ENCODE results near the gene IGFBP4. TPM values are rescaled to one million over a fixed set of nuclear protein-coding genes. Genes with fewer than 3 reads are reported as not detected.

IGFBP4 gene
- total RNA-seq, 2 donors from 2014 or later = 88.7 to 315 TPM

- Histone ChIP-seq H3K27me3 (no peaks in the 10 kb centered on the region), H3K9me3 (no peaks in the 10 kb centered on the region), H3K4me1 (peaks cover 14% of the 10 kb centered on the region), H3K36me3 (replicated peaks in 1 of 2; ENCODE audit: insufficient read depth in 1 of 2, low read depth in 2 of 2) (no peaks in the 10 kb centered on the region), H3K4me3 (no peak overlapping the region), H3K27ac (no peak overlapping the region)
- 87 to 100% methylated on average over 1 to 6 of the region's 6 CpGs for WGBS, 2 donors
- DNase-seq = no peak
- intact Hi-C loops (cut with DNase I) = no loop called here
- no peak for ATAC-seq
- TF ChIP-seq, protein P1, sequence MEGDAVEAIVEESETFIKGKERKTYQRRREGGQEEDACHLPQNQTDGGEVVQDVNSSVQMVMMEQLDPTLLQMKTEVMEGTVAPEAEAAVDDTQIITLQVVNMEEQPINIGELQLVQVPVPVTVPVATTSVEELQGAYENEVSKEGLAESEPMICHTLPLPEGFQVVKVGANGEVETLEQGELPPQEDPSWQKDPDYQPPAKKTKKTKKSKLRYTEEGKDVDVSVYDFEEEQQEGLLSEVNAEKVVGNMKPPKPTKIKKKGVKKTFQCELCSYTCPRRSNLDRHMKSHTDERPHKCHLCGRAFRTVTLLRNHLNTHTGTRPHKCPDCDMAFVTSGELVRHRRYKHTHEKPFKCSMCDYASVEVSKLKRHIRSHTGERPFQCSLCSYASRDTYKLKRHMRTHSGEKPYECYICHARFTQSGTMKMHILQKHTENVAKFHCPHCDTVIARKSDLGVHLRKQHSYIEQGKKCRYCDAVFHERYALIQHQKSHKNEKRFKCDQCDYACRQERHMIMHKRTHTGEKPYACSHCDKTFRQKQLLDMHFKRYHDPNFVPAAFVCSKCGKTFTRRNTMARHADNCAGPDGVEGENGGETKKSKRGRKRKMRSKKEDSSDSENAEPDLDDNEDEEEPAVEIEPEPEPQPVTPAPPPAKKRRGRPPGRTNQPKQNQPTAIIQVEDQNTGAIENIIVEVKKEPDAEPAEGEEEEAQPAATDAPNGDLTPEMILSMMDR (IDR thresholded peaks at IDR 0.05) = no peak
- no peak for TF ChIP-seq POLR2A (IDR thresholded peaks at IDR 0.05)
Observed at GRCh38 chr17:40496170-40496569, 52.9 kb downstream of the IGFBP4 start.

DNA sequence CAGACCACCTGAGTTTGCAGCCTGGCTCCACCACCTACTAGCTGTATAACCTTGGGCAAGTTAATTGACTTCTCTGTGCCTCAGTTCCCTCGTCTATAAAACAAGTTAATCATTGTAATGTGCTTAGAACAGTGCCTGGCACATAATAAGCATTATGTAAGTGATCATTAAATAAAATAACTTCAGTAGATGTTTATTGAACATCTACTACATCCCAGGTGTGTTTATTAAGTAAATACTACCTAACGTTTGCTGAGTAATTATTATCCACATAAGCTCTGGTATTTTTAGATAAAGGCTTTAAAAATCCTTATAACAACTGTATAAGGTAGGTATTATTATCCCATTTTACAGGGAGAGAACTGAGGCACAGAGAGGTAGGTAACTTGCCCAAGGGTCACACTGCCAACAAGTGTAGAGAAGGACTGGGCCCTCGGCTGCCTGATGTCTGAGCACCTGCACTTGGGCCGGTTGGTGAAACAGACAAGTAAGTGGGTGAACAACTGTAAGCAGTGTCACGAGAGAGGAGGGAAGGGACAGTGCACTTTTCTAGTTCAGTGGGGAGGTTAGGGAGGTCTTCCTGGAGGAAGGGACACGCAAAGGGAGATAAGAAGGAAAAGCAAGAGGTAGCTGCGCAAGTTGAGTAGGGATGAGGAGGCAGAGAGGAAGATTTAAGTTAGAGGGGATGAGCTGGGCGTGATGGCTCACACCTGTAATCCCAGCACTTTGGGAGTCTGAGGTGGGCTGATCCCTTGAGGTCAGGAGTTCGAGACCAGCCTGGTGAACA is 53.6 kb downstream of the IGFBP4 start:
- Histone ChIP-seq H3K36me3 (replicated peaks in 1 of 2; ENCODE audit: insufficient read depth in 1 of 2, low read depth in 2 of 2) (no peaks in the 10 kb centered on the region), H3K27me3 (no peaks in the 10 kb centered on the region), H3K9me3 (no peaks in the 10 kb centered on the region), H3K4me3 (no peak overlapping the region), H3K27ac (no peak overlapping the region), H3K4me1 (peaks cover 12% of the 10 kb centered on the region)
- intact Hi-C loops (cut with DNase I) = no loop called here
- 61 to 69% methylated on average over 8 to 9 of the region's 9 CpGs for WGBS, 2 donors
- TF ChIP-seq POLR2A (IDR thresholded peaks at IDR 0.05) = no peak
- TF ChIP-seq, protein P1 (IDR thresholded peaks at IDR 0.05) = no peak
- DNase-seq (no peak), ATAC-seq (no peak)

- WGBS, 2 donors = 63 to 79% methylated on average over 2 of the region's 2 CpGs
- Histone ChIP-seq H3K36me3 (replicated peaks in 1 of 2; ENCODE audit: insufficient read depth in 1 of 2, low read depth in 2 of 2) (no peaks in the 10 kb centered on the region), H3K4me3 (no peak overlapping the region), H3K9me3 (no peaks in the 10 kb centered on the region), H3K4me1 (peaks cover 12% of the 10 kb centered on the region), H3K27me3 (no peaks in the 10 kb centered on the region), H3K27ac (no peak overlapping the region)
- no peak for DNase-seq
- intact Hi-C loops (cut with DNase I) = no loop called here
- ATAC-seq = no peak
- TF ChIP-seq, protein P1 (IDR thresholded peaks at IDR 0.05) = no peak
- TF ChIP-seq POLR2A (IDR thresholded peaks at IDR 0.05) = no peak
Observed at GRCh38 chr17:40497695-40498094, 54.4 kb downstream of the IGFBP4 start.

GRCh38 chr17:40498281-40499084 is 55.2 kb downstream of the IGFBP4 start:
- 52 to 63% methylated on average over 9 of the region's 9 CpGs for WGBS, 2 donors
- ATAC-seq = no peak

More at GRCh38 chr17:40498281-40499084, 55.2 kb downstream of the IGFBP4 start:
- DNase-seq = no peak
- no peaks in the 10 kb centered on the region for H3K36me3 ChIP-seq (replicated peaks in 1 of 2; ENCODE audit: insufficient read depth in 1 of 2, low read depth in 2 of 2)
- intact Hi-C loops (cut with DNase I) = no loop called here
- H3K27me3 ChIP-seq = no peaks in the 10 kb centered on the region
- TF ChIP-seq, protein P1 (IDR thresholded peaks at IDR 0.05) = no peak
- TF ChIP-seq POLR2A (IDR thresholded peaks at IDR 0.05) = no peak
- H3K4me1 ChIP-seq = peaks cover 12% of the 10 kb centered on the region
- H3K27ac ChIP-seq = no peak overlapping the region
- no peak overlapping the region for H3K4me3 ChIP-seq
- H3K9me3 ChIP-seq = no peaks in the 10 kb centered on the region

All from body of pancreas (tissue), 4 donors.